HG03457 (cell line): ENCODE results near the gene CMAS.

Experiments
- ATAC-seq: cut with Tn5 transposase; IDR thresholded peaks from one replicate; pipeline ENCODE4 v1.9.1; 2021; ENCODE audit warnings: moderate number of reproducible peaks; ENCODE audit not compliant: unreplicated experiment

The CMAS gene

DNA sequence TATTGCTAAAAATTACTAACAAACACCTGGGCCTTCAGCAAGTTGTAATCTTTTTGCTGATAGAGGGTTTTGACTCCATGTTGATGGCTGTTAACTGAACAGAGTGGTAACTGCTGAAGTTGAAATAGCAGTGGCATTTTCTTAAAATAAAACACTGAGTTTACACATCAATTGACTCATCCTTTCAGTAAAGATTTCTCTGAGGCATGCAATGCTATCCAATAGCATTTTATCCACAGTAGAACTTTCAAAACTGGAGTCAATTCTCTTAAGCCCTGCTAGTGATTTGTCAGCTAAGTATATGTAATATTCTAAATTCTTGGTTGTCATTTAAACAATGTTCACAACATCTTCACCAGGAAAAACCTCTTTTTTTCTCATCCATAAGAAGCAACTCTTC lies 59.5 kb downstream of the CMAS start:
- ATAC-seq: no peak

DNA sequence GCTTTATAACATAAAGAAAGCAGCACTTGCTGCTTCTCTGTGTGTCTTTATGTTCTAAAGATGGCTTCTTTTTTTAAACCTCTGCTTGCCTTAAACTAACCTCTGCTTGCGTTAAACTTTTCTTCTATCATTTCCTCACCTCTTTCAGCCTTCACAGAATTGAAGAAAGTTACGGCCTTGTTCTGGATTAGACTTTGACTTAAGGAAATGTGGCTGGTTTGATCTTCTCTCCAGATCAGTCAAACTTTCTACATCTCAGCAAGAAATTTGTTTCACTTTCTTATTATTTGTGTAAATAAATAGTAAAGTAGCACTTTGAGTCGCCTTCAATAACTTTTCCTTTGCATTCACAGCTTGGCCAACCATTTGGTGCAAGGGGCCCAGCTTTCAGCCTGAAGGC lies 64.2 kb downstream of the CMAS start:
- ATAC-seq: no peak
